ENCODE data around the gene NHP2.

DNA sequence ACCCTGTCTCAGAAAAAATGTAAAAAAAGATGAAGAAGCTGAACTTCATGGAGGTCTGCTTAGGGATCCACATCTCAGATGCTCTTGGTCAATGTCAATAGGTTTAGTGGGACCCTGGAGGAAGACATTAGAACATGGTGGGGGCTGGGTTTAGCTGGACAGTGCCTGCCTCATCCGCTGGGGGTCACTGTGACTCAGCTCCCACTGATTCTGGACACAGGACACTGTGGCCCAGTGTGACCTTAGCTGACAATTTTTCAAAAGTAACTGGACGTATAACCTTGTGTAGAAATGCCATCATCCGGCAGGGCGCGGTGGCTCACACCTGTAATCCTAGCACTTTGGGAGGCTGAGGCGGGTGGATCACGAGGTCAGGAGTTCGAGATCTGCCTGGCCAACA is 43.3 kb upstream of the NHP2 start:
- TF ChIP-seq CTCF (IDR thresholded peaks at IDR 0.05; ENCODE audit: poor library complexity, severe bottlenecking), result no peak
- no peak for TF ChIP-seq POLR2AphosphoS5 (IDR thresholded peaks at IDR 0.05)
- no peak for TF ChIP-seq EP300 (conservative IDR thresholded peaks at IDR 0.05; ENCODE audit: poor library complexity, severe bottlenecking)
- no peak for TF ChIP-seq REST (IDR thresholded peaks at IDR 0.05; ENCODE audit: borderline replicate concordance)
